Lower leg skin (tissue), 3 donors: ENCODE data around the gene XAB2.

ENCODE experiments used
- CTCF ChIP-seq, 3 donors: fragments of 450-650 bp; IDR thresholded peaks; one replicate each; pipeline ENCODE4 v1.5.1; 2016; ENCODE audit warnings: antibody characterized with exemption in 3 of 3, mild to moderate bottlenecking in 3 of 3, moderate library complexity in 2 of 3
- POLR2A ChIP-seq, 2 donors: fragments of 450-650 bp; IDR thresholded peaks; one replicate each; pipeline ENCODE4 v1.6.1; 2016 to 2017; ENCODE audit warnings: antibody characterized with exemption in 2 of 2, mild to moderate bottlenecking in 1 of 2, moderate library complexity in 1 of 2

- TF ChIP-seq CTCF (IDR thresholded peaks at IDR 0.05) (no peak), POLR2A (IDR thresholded peaks at IDR 0.05) (no peak)
Observed at GRCh38 chr19:7600721-7601120, 28.6 kb downstream of the XAB2 start.
